Measurements from ENCODE around the gene OR2AE1. TPM values are rescaled to one million over a fixed set of nuclear protein-coding genes. Genes with fewer than 3 reads are reported as not detected.

OR2AE1 gene
- total and polyA plus RNA-seq, 9 of the 15 experiments (the other 6 are each of a cell fraction or from before 2014, with no cell fraction given) = 0.27 TPM; not detected in 8

DNA sequence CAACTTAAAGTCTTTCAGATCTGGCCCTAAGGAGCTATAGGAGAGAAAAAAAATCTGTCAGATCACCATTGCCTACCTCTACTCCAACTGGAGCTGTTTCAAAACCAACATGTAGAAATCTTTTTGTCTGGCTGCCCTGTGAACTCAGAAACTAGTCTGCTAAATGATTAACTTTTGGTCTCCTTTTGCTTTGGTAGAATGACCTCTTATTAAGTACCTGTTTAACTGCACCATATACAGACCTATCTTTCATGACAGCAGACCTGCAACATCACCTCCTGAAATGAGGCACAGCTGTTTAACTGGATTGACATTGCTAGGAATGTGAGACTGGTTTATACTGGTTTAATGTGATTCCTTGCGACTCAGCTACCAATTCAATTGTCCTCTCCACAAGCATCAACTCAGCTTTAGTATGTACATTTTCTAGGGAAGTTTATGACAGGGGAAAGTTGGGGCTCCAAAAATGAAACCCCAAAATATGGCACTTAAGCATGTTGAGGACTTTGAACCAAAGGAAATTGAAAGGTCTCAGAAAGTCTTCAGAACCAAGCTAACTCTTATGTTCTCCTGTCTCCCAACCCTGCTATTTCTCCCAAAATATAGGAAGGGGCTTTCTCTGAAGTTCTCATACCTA, 47.2 kb downstream of the OR2AE1 start (continued):
- TF ChIP-seq, protein P1, sequence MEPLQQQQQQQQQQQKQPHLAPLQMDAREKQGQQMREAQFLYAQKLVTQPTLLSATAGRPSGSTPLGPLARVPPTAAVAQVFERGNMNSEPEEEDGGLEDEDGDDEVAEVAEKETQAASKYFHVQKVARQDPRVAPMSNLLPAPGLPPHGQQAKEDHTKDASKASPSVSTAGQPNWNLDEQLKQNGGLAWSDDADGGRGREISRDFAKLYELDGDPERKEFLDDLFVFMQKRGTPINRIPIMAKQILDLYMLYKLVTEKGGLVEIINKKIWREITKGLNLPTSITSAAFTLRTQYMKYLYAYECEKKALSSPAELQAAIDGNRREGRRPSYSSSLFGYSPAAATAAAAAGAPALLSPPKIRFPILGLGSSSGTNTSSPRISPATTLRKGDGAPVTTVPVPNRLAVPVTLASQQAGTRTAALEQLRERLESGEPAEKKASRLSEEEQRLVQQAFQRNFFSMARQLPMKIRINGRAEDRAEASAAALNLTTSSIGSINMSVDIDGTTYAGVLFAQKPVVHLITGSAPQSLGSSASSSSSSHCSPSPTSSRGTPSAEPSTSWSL (CRISPR knock-in tag; IDR thresholded peaks at IDR 0.05; ENCODE audit: borderline replicate concordance) = no peak
- peak; percentile 42; the same call in 1 of the 2 replicates for TF ChIP-seq TEAD4 (IDR thresholded peaks at IDR 0.05; ENCODE audit: low read length)
- no peak for TF ChIP-seq TEAD4 (CRISPR knock-in tag; IDR thresholded peaks at IDR 0.05; ENCODE audit: borderline replicate concordance)
- no peak for TF ChIP-seq TCF7L2 (IDR thresholded peaks at IDR 0.05; ENCODE audit: low read depth, low read length)
- no peak for TF ChIP-seq ZNF77 (CRISPR knock-in tag; IDR thresholded peaks at IDR 0.05)
- TF ChIP-seq, protein P2, sequence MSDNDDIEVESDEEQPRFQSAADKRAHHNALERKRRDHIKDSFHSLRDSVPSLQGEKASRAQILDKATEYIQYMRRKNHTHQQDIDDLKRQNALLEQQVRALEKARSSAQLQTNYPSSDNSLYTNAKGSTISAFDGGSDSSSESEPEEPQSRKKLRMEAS (CRISPR knock-in tag; IDR thresholded peaks at IDR 0.05) = no peak
- no peak for TF ChIP-seq BACH1 (tag; IDR thresholded peaks at IDR 0.05)
- TF ChIP-seq, protein P3, sequence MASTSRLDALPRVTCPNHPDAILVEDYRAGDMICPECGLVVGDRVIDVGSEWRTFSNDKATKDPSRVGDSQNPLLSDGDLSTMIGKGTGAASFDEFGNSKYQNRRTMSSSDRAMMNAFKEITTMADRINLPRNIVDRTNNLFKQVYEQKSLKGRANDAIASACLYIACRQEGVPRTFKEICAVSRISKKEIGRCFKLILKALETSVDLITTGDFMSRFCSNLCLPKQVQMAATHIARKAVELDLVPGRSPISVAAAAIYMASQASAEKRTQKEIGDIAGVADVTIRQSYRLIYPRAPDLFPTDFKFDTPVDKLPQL (IDR thresholded peaks at IDR 0.05; ENCODE audit: extremely low read depth, insufficient read length) = no peak
- TF ChIP-seq CSDE1 (IDR thresholded peaks at IDR 0.05) = no peak
- TF ChIP-seq, protein P4, sequence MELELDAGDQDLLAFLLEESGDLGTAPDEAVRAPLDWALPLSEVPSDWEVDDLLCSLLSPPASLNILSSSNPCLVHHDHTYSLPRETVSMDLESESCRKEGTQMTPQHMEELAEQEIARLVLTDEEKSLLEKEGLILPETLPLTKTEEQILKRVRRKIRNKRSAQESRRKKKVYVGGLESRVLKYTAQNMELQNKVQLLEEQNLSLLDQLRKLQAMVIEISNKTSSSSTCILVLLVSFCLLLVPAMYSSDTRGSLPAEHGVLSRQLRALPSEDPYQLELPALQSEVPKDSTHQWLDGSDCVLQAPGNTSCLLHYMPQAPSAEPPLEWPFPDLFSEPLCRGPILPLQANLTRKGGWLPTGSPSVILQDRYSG (tag; conservative IDR thresholded peaks at IDR 0.05; ENCODE audit: low read depth) = no peak
- no peak for TF ChIP-seq SUPT5H (IDR thresholded peaks at IDR 0.05)
- TF ChIP-seq ZC3H11A (IDR thresholded peaks at IDR 0.05; ENCODE audit: low read depth, low read length) = no peak
- TF ChIP-seq, protein P5, sequence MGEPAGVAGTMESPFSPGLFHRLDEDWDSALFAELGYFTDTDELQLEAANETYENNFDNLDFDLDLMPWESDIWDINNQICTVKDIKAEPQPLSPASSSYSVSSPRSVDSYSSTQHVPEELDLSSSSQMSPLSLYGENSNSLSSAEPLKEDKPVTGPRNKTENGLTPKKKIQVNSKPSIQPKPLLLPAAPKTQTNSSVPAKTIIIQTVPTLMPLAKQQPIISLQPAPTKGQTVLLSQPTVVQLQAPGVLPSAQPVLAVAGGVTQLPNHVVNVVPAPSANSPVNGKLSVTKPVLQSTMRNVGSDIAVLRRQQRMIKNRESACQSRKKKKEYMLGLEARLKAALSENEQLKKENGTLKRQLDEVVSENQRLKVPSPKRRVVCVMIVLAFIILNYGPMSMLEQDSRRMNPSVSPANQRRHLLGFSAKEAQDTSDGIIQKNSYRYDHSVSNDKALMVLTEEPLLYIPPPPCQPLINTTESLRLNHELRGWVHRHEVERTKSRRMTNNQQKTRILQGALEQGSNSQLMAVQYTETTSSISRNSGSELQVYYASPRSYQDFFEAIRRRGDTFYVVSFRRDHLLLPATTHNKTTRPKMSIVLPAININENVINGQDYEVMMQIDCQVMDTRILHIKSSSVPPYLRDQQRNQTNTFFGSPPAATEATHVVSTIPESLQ (CRISPR knock-in tag; IDR thresholded peaks at IDR 0.05) = no peak
- TF ChIP-seq CBFA2T3 (IDR thresholded peaks at IDR 0.05) = 0 out of 2 replicates have a peak, but pooled peaks have one; percentile 20
- no peak for TF ChIP-seq ZNF696 (CRISPR knock-in tag; conservative IDR thresholded peaks at IDR 0.05)

All from K562 (cell line).